ENCODE measurements around the gene ARHGAP22.

The ARHGAP22 gene

GRCh38 chr10:48410503-48410902 is 194.4 kb downstream of the ARHGAP22 start:
- no peak for TF ChIP-seq FOXP2 (optimal IDR thresholded peaks at IDR 0.05; ENCODE audit: borderline replicate concordance, extremely low read depth, extremely low read length, insufficient read depth)
- no peak for TF ChIP-seq POLR2AphosphoS5 (IDR thresholded peaks at IDR 0.05; ENCODE audit: low read depth, low read length)
- TF ChIP-seq TAF1 (IDR thresholded peaks at IDR 0.05; ENCODE audit: borderline replicate concordance, insufficient read depth, low read length) = no peak
- no peak for TF ChIP-seq SIN3A (IDR thresholded peaks at IDR 0.05; ENCODE audit: borderline replicate concordance, insufficient read depth, low read length)
- TF ChIP-seq REST (IDR thresholded peaks at IDR 0.05; ENCODE audit: insufficient read depth in 1 of 2, low read depth in 2 of 2, low read length in 2 of 2) = no peak

- no peak for TF ChIP-seq POLR2AphosphoS5 (IDR thresholded peaks at IDR 0.05; ENCODE audit: low read depth, low read length)
- TF ChIP-seq SIN3A (IDR thresholded peaks at IDR 0.05; ENCODE audit: borderline replicate concordance, insufficient read depth, low read length) = no peak
- no peak for TF ChIP-seq REST (IDR thresholded peaks at IDR 0.05; ENCODE audit: insufficient read depth in 1 of 2, low read depth in 2 of 2, low read length in 2 of 2)
- no peak for TF ChIP-seq FOXP2 (optimal IDR thresholded peaks at IDR 0.05; ENCODE audit: borderline replicate concordance, extremely low read depth, extremely low read length, insufficient read depth)
- TF ChIP-seq TAF1 (IDR thresholded peaks at IDR 0.05; ENCODE audit: borderline replicate concordance, insufficient read depth, low read length) = no peak
Measured at GRCh38 chr10:48406658-48407057, 198.2 kb downstream of the ARHGAP22 start.

GRCh38 chr10:48406204-48406603 is 198.7 kb downstream of the ARHGAP22 start:
- TF ChIP-seq REST (IDR thresholded peaks at IDR 0.05; ENCODE audit: insufficient read depth in 1 of 2, low read depth in 2 of 2, low read length in 2 of 2) (no peak), FOXP2 (optimal IDR thresholded peaks at IDR 0.05; ENCODE audit: borderline replicate concordance, extremely low read depth, extremely low read length, insufficient read depth) (no peak), TAF1 (IDR thresholded peaks at IDR 0.05; ENCODE audit: borderline replicate concordance, insufficient read depth, low read length) (no peak), SIN3A (IDR thresholded peaks at IDR 0.05; ENCODE audit: borderline replicate concordance, insufficient read depth, low read length) (no peak), POLR2AphosphoS5 (IDR thresholded peaks at IDR 0.05; ENCODE audit: low read depth, low read length) (no peak)

- TF ChIP-seq POLR2AphosphoS5 (IDR thresholded peaks at IDR 0.05; ENCODE audit: low read depth, low read length) (no peak), SIN3A (IDR thresholded peaks at IDR 0.05; ENCODE audit: borderline replicate concordance, insufficient read depth, low read length) (no peak), FOXP2 (optimal IDR thresholded peaks at IDR 0.05; ENCODE audit: borderline replicate concordance, extremely low read depth, extremely low read length, insufficient read depth) (no peak), TAF1 (IDR thresholded peaks at IDR 0.05; ENCODE audit: borderline replicate concordance, insufficient read depth, low read length) (no peak), REST (IDR thresholded peaks at IDR 0.05; ENCODE audit: insufficient read depth in 1 of 2, low read depth in 2 of 2, low read length in 2 of 2) (no peak)
Measured at GRCh38 chr10:48404646-48405045, 200.2 kb downstream of the ARHGAP22 start.

GRCh38 chr10:48400850-48401220 is 204.0 kb downstream of the ARHGAP22 start:
- TF ChIP-seq POLR2AphosphoS5 (IDR thresholded peaks at IDR 0.05; ENCODE audit: low read depth, low read length) (no peak), SIN3A (IDR thresholded peaks at IDR 0.05; ENCODE audit: borderline replicate concordance, insufficient read depth, low read length) (no peak), TAF1 (IDR thresholded peaks at IDR 0.05; ENCODE audit: borderline replicate concordance, insufficient read depth, low read length) (no peak), REST (IDR thresholded peaks at IDR 0.05; ENCODE audit: insufficient read depth in 1 of 2, low read depth in 2 of 2, low read length in 2 of 2) (no peak), FOXP2 (optimal IDR thresholded peaks at IDR 0.05; ENCODE audit: borderline replicate concordance, extremely low read depth, extremely low read length, insufficient read depth) (no peak)

Measured in PFSK-1 (cell line).